K562 (cell line): ENCODE measurements around the gene TMOD2. TPM values are rescaled to one million over a fixed set of nuclear protein-coding genes. Genes with fewer than 3 reads are reported as not detected.

Experiments used
- BRCA1 ChIP-seq, 2 experiments: fragments of 450-650 bp in 1 of 2; sonication (generic) in 1 of 2; formaldehyde crosslinking in 1 of 2; IDR thresholded peaks; 2 replicates each; pipeline versions ENCODE4 v1.5.0 to v1.6.1; 2017 to 2020; ENCODE audit warnings: mild to moderate bottlenecking in 1 of 2, missing genetic modification reagents in 1 of 2
- CREB1 ChIP-seq, 2 experiments: sonication (generic) in 1 of 2; formaldehyde crosslinking in 1 of 2; IDR thresholded peaks; 2 replicates each; pipeline versions ENCODE4 v1.6.1 to v1.8.0; 2012 to 2022; ENCODE audit warnings: inconsistent platforms in 1 of 2, mild to moderate bottlenecking in 1 of 2, missing genetic modification reagents in 1 of 2, moderate library complexity in 1 of 2
- ELF4 ChIP-seq: fragments of 450-650 bp; formaldehyde crosslinking; IDR thresholded peaks from 2 replicates; pipeline ENCODE4 v1.4.0; 2022; ENCODE audit warnings: missing genetic modification characterization
- HDAC2 ChIP-seq: fragments of 450-650 bp; IDR thresholded peaks from 2 replicates; pipeline ENCODE4 v1.6.1; 2016; ENCODE audit warnings: mild to moderate bottlenecking
- HDGF ChIP-seq: fragments of 450-650 bp; IDR thresholded peaks from 2 replicates; pipeline ENCODE4 v1.6.1; 2016
- HLTF ChIP-seq: fragments of 450-650 bp; IDR thresholded peaks from 2 replicates; pipeline ENCODE4 v1.6.1; 2016
- HMGXB4 ChIP-seq: sonication (generic); formaldehyde crosslinking; IDR thresholded peaks from 2 replicates; pipeline ENCODE4 v1.8.1; 2023; ENCODE audit warnings: mild to moderate bottlenecking, missing genetic modification reagents
- JUN ChIP-seq, 2 experiments: sonication (generic) in 1 of 2; formaldehyde crosslinking in 1 of 2; IDR thresholded peaks; 2 replicates each; pipeline versions ENCODE4 v1.6.1 to v1.8.0; 2012 to 2022; ENCODE audit warnings: borderline replicate concordance in 2 of 2, mild to moderate bottlenecking in 2 of 2, improper control_type of control experiment in 1 of 2, low read depth in 1 of 2, low read length in 1 of 2, missing genetic modification reagents in 1 of 2
- KDM5B ChIP-seq: fragments of 200-600 bp; sonication (generic); IDR thresholded peaks from 2 replicates; pipeline ENCODE4 v1.6.1; 2012; ENCODE audit warnings: low read depth, mild to moderate bottlenecking, moderate library complexity, low read length, control low read depth, inconsistent platforms; ENCODE audit not compliant: insufficient replicate concordance
- L3MBTL2 ChIP-seq: fragments of 450-650 bp; IDR thresholded peaks from 2 replicates; pipeline ENCODE4 v1.6.1; 2016; ENCODE audit warnings: mild to moderate bottlenecking, moderate library complexity
- MED1 ChIP-seq: sonication (generic); formaldehyde crosslinking; IDR thresholded peaks from 2 replicates; pipeline ENCODE4 v1.8.1; 2023; ENCODE audit warnings: missing genetic modification reagents, borderline replicate concordance
- POLR2G ChIP-seq: fragments of 200-400 bp; formaldehyde crosslinking; IDR thresholded peaks from 2 replicates; pipeline ENCODE4 v1.6.1; 2017; ENCODE audit warnings: low read depth, mild to moderate bottlenecking, antibody characterized with exemption, low read length, moderate library complexity
- RBBP5 ChIP-seq: fragments of 200-600 bp; sonication (generic); IDR thresholded peaks from 2 replicates; pipeline ENCODE4 v1.6.1; 2012; ENCODE audit warnings: borderline replicate concordance, mild to moderate bottlenecking, low read length, control low read depth, inconsistent platforms; ENCODE audit not compliant: insufficient read depth, poor library complexity, severe bottlenecking
- SIN3A ChIP-seq, 2 experiments: fragments of 150-350 bp in 1 of 2; IDR thresholded peaks; 2 replicates each; pipeline ENCODE4 v1.6.1; 2011 to 2016; ENCODE audit warnings: borderline replicate concordance in 2 of 2, low read depth in 2 of 2, low read length in 2 of 2, mild to moderate bottlenecking in 2 of 2, moderate library complexity in 2 of 2; ENCODE audit not compliant: control insufficient read depth in 1 of 2
- UBTF ChIP-seq, 2 experiments: IDR thresholded peaks; 2 replicates each; pipeline ENCODE4 v1.6.1; 2012; ENCODE audit warnings: improper control_type of control experiment in 2 of 2, low read depth in 2 of 2, low read length in 2 of 2, borderline replicate concordance in 1 of 2
- ZBTB7A ChIP-seq: IDR thresholded peaks from 2 replicates; pipeline ENCODE4 v1.6.1; 2011; ENCODE audit warnings: low read depth, mild to moderate bottlenecking, low read length, moderate library complexity, borderline replicate concordance; ENCODE audit not compliant: control insufficient read depth
- ZNF3 ChIP-seq: fragments of 250-450 bp; sonication (Bioruptor Pico); IDR thresholded peaks from 2 replicates; pipeline ENCODE4 v1.5.0; 2021; ENCODE audit warnings: mild to moderate bottlenecking, moderate library complexity
- ZNF507 ChIP-seq: conservative IDR thresholded peaks from 2 replicates; pipeline ENCODE4 v1.6.1; 2017; ENCODE audit warnings: missing genetic modification characterization, missing compliant biosample characterization
- ZZZ3 ChIP-seq: fragments of 450-650 bp; IDR thresholded peaks from 2 replicates; pipeline ENCODE4 v1.6.1; 2016; ENCODE audit warnings: antibody characterized with exemption, mild to moderate bottlenecking, moderate library complexity
- polyA plus RNA-seq, 8 experiments: library from polyadenylated mRNA; depleted of rRNA in 4 of 8; stranded (reverse) in 5 of 8; unstranded in 3 of 8; fragments of >200 nt; fragmentation: Nextera tagmentation in 2 of 8; fragmentation: Illumina TruSeq in 1 of 8; extraction: Ambion mirVana in 2 of 8; extraction: Trizol in 1 of 8; gene quantifications; 2 replicates each; pipeline versions ENCODE4 v1.2.1 to v1.2.3, GENCODE V29; 2011 to 2014; ENCODE audit warnings: inconsistent platforms in 1 of 8, missing spikeins in 1 of 8
- total RNA-seq, 7 experiments: library from RNA; depleted of rRNA in 6 of 7; stranded (reverse); fragments of >200 nt in 6 of 7; fragmentation: Illumina TruSeq in 2 of 7; extraction: Trizol in 2 of 7; gene quantifications; 2 replicates each; pipeline versions ENCODE4 v1.2.1 to v1.2.3, GENCODE V29; 2011 to 2021; ENCODE audit warnings: low replicate concordance in 1 of 7
- TF ChIP-seq, protein P1 (sequence below): fragments of 200-800 bp; sonication (Bioruptor generic); IDR thresholded peaks from 2 replicates; pipeline ENCODE4 v1.6.1; 2017; ENCODE audit warnings: missing genetic modification characterization, missing compliant biosample characterization

The TMOD2 gene
- total and polyA plus RNA-seq, 9 of the 15 experiments (the other 6 are each of a cell fraction or from before 2014, with no cell fraction given): 0.49 to 3.8 (median 3.0) TPM

GRCh38 chr15:51736751-51737521 lies 14.5 kb upstream of the TMOD2 start (continued):
- TF ChIP-seq MED1: no peak
- TF ChIP-seq ZBTB7A: peak; percentile 51; the same call in 1 of the 2 replicates
- peak; percentile 95 for TF ChIP-seq L3MBTL2
- TF ChIP-seq, protein P1, sequence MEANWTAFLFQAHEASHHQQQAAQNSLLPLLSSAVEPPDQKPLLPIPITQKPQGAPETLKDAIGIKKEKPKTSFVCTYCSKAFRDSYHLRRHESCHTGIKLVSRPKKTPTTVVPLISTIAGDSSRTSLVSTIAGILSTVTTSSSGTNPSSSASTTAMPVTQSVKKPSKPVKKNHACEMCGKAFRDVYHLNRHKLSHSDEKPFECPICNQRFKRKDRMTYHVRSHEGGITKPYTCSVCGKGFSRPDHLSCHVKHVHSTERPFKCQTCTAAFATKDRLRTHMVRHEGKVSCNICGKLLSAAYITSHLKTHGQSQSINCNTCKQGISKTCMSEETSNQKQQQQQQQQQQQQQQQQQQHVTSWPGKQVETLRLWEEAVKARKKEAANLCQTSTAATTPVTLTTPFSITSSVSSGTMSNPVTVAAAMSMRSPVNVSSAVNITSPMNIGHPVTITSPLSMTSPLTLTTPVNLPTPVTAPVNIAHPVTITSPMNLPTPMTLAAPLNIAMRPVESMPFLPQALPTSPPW (CRISPR knock-in tag): peak; percentile 62; the same call in 1 of the 2 replicates
- 0 out of 4 replicates have a peak, but pooled peaks of 1 of the 2 experiments have one; percentile 24 for TF ChIP-seq SIN3A (IDR thresholded peaks at IDR 0.05; ENCODE audit: borderline replicate concordance in 2 of 2, control insufficient read depth in 1 of 2, low read depth in 2 of 2, low read length in 2 of 2)
- no peak for TF ChIP-seq ELF4 (CRISPR knock-in tag)
- TF ChIP-seq HDAC2: peak; percentile 26; the same call in 1 of the 2 replicates
- TF ChIP-seq UBTF (IDR thresholded peaks at IDR 0.05; ENCODE audit: borderline replicate concordance in 1 of 2, low read depth in 2 of 2, low read length in 2 of 2): peak in 1 of 2 experiments; percentile 17; a peak in 1 of 4 replicates
- no peak for TF ChIP-seq HDGF
- no peak for TF ChIP-seq POLR2G
- no peak for TF ChIP-seq JUN (IDR thresholded peaks at IDR 0.05; ENCODE audit: borderline replicate concordance, low read depth, low read length)
- no peak for TF ChIP-seq JUN (CRISPR knock-in tag; IDR thresholded peaks at IDR 0.05; ENCODE audit: borderline replicate concordance)
- no peak for TF ChIP-seq ZNF507 (tag)
- TF ChIP-seq HLTF: no peak
- no peak for TF ChIP-seq BRCA1 (IDR thresholded peaks at IDR 0.05)
- TF ChIP-seq BRCA1 (CRISPR knock-in tag; IDR thresholded peaks at IDR 0.05): no peak
- TF ChIP-seq RBBP5: peak; percentile 83
- 0 out of 2 replicates have a peak, but pooled peaks have one; percentile 39 for TF ChIP-seq HMGXB4 (CRISPR knock-in tag)
- TF ChIP-seq ZZZ3: no peak
- peak; percentile 20 for TF ChIP-seq KDM5B
- no peak for TF ChIP-seq ZNF3 (CRISPR knock-in tag)
- TF ChIP-seq CREB1 (IDR thresholded peaks at IDR 0.05): no peak
- peak; percentile 29; the same call in 1 of the 2 replicates for TF ChIP-seq CREB1 (CRISPR knock-in tag; IDR thresholded peaks at IDR 0.05)
